ENCODE measurements around the gene WFDC8.

The WFDC8 gene

DNA sequence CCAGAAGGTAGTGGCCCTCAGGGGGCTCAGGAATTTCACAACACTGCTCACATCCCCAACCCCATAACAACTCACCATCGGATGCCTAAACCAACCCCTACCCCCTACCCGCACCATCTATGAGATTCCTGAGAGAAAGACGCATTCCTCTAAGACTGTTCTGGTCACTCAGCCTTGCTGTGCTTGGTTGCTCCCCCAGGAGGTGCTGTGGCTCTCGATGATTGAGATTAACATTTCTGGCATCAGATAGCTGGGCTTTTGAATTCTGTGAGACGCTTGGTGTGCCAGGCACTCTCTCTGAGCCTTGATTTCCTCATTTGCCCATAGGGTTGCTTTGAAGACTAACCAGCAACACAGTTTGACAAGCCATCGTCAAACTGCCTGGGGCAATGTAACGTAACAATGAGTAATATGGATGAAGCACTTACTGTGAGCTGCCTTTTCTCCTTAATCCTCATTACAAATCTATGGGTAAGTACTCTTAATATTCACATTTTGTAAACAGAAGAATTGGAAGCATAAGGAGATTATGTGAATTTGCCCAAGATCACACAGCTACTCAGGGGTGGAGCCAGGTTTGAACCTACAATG lies 40.8 kb downstream of the WFDC8 start:
- H3K4me3 ChIP-seq (ENCODE audit: low read depth, low read length): no peak overlapping the region
- TF ChIP-seq CTCF (IDR thresholded peaks at IDR 0.05; ENCODE audit: borderline replicate concordance, insufficient read depth, low read depth, low read length): no peak

DNA sequence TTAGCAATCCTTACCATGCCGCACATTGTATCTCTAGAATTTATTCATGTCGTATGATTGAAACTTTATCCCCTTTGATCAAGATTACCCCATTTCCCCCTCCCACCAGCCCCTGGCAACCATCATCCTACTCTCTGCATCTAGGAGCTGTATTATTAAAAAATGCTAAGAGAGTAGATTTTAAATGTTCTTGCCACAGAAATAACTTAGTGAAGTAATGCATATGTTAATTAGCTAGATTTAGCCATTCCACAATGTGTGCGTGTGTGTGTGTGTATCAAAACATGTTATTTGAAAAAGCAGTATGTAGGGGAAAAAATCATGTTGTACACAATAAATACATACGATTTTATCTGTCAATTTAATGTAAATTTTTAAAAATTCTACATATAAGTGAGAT lies 51.8 kb downstream of the WFDC8 start:
- no peak for TF ChIP-seq CTCF (IDR thresholded peaks at IDR 0.05; ENCODE audit: borderline replicate concordance, insufficient read depth, low read depth, low read length)

DNA sequence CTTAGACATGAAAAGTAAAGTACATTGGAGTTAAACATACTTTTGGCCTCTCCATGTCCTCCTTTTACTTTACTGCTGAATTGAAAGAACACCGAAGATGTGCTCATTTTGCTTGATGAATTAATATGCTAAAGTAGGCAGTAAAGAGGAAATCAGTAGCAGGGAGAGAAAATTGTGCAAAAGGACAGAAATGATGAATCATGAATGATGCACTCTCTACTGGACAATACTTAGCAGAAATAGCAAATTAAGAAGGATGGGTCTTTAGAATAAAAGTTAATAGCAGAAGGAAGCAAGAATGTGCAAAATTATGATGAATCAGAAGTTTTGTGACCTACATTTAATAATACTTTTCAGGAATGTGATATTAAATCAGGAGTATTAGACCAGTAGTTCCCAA lies 55.3 kb downstream of the WFDC8 start:
- TF ChIP-seq CTCF (IDR thresholded peaks at IDR 0.05; ENCODE audit: borderline replicate concordance, insufficient read depth, low read depth, low read length): no peak
- H3K4me3 ChIP-seq (ENCODE audit: low read depth, low read length): no peak overlapping the region

More for the DNA sequence above, 51.8 kb downstream of the WFDC8 start:
- H3K4me3 ChIP-seq (ENCODE audit: low read depth, low read length): no peak overlapping the region

GRCh38 chr20:45518282-45518681 lies 60.8 kb downstream of the WFDC8 start:
- no peak for TF ChIP-seq CTCF (IDR thresholded peaks at IDR 0.05; ENCODE audit: borderline replicate concordance, insufficient read depth, low read depth, low read length)
- H3K4me3 ChIP-seq (ENCODE audit: low read depth, low read length): no peak overlapping the region

DNA sequence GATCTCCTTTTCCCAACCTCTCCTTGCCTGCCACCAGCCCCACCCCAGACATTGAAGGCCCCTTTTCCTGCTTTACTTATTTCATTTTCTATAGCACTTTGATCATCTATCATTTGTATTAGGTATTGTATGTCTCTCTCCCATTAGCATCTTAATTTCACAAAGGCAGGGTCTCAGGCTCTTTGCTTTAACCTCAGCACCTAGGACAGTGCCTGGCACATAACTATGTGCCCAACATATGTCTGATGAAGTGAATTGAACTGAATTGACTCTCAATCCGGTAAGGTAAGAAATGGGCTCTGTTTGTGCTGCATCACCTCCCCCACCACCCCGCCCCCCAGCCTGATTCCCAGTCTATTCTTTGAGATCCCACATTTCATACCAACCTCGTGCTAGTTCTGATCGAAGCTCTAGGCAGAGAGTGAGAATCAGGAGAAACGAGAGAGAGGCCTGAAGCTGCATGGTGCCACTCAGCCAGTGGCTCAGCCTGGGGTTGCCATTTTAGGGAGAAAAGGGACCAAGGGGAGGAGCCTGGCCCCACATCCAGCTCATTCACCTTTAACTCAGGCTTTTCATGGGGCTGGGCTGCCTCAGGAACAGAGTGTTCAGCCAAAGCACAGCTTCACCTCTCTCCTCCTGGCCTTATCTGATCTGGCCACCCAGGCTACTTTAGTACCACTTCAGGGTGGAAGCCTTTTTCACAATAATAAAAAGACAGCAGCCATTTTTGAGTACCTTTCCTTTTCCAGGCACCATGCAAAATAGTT lies 63.8 kb downstream of the WFDC8 start, which contains the start of gene SPINT3:
Gene SPINT3 (minus strand): TSS at position 476 of the 767 bp plus-strand sequence. CDS start 14 bp downstream, at position 462.
- TF ChIP-seq CTCF (IDR thresholded peaks at IDR 0.05; ENCODE audit: borderline replicate concordance, insufficient read depth, low read depth, low read length): no peak
- no peak within 1 kb of the TSS for H3K4me3 ChIP-seq (ENCODE audit: low read depth, low read length)

- no peak overlapping the region for H3K4me3 ChIP-seq (ENCODE audit: low read depth, low read length)
- no peak for TF ChIP-seq CTCF (IDR thresholded peaks at IDR 0.05; ENCODE audit: borderline replicate concordance, insufficient read depth, low read depth, low read length)
These were observed 68.7 kb downstream of the WFDC8 start for GRCh38 chr20:45510242-45510862.

All from GM12875 (cell line).